ENCODE results near the gene PIH1D2. TPM values are rescaled to one million over a fixed set of nuclear protein-coding genes. Genes with fewer than 3 reads are reported as not detected.

The PIH1D2 gene
- total RNA-seq, 1 donor from 2014 or later: 1.3 TPM

Other genes starting within 250 kb of the PIH1D2 start
- 23.3 and 33.6 TPM in 2 replicates for gene ALG9, start 202.4 kb downstream of the PIH1D2 start, total RNA-seq
- gene FDXACB1, start 194.9 kb downstream of the PIH1D2 start, total RNA-seq: 2.9 and 4.4 TPM in 2 replicates
- 3.5 and 5.7 TPM in 2 replicates for gene CFAP68, start 194.5 kb downstream of the PIH1D2 start, total RNA-seq
- gene CRYAB, start 162.2 kb downstream of the PIH1D2 start, total RNA-seq: 0.33 and 2.7 TPM in 2 replicates
- not detected in 2 replicates for gene HSPB2, start 161.3 kb downstream of the PIH1D2 start, total RNA-seq
- 0.20 TPM in 1 of 2 replicates, not detected in the other for gene C11orf52, start 155.1 kb downstream of the PIH1D2 start, total RNA-seq
- gene DIXDC1, start 136.7 kb downstream of the PIH1D2 start, total RNA-seq: 27.4 and 33.9 TPM in 2 replicates
- 37.9 and 52.5 TPM in 2 replicates for gene DLAT, start 48.6 kb downstream of the PIH1D2 start, total RNA-seq
- gene NKAPD1, start 282 bp upstream of the PIH1D2 start, total RNA-seq: 19.5 and 20.4 TPM in 2 replicates
- 69.8 and 101 TPM in 2 replicates for gene TIMM8B, start 12.7 kb upstream of the PIH1D2 start, total RNA-seq
- 164 and 252 TPM in 2 replicates for gene SDHD, start 12.9 kb upstream of the PIH1D2 start, total RNA-seq
- 0.99 and 1.7 TPM in 2 replicates for gene IL18, start 90.1 kb upstream of the PIH1D2 start, total RNA-seq
- not detected in 2 replicates for gene TEX12, start 93.4 kb upstream of the PIH1D2 start, total RNA-seq
- 0.33 and 1.8 TPM in 2 replicates for gene BCO2, start 101.5 kb upstream of the PIH1D2 start, total RNA-seq
- 26.5 and 39.1 TPM in 2 replicates for gene PTS, start 152.4 kb upstream of the PIH1D2 start, total RNA-seq
- not detected in 2 replicates for gene PLET1, start 186.8 kb upstream of the PIH1D2 start, total RNA-seq

All from pulmonary artery endothelial cell (primary cell).